Activated T-helper 9 cell treated with anti-CD3 and anti-CD28 coated beads, Interleukin-2, amount 50 U/mL, for 16 hours (primary cell): ENCODE results near the gene TMEM258.

Experiments used
- DNase-seq: peaks from one replicate; pipeline ENCODE4 v3.0.0-alpha.2; 2020; ENCODE audit warnings: low read depth

The TMEM258 gene

GRCh38 chr11:61757213-61757862 is 35.1 kb downstream of the TMEM258 start:
- DNase-seq: no peak

GRCh38 chr11:61756452-61757212 is 35.8 kb downstream of the TMEM258 start:
- DNase-seq: peak; percentile 21

- DNase-seq: no peak
Observed at GRCh38 chr11:61756147-61756451, 36.3 kb downstream of the TMEM258 start.

GRCh38 chr11:61754534-61755482 is 37.6 kb downstream of the TMEM258 start:
- no peak for DNase-seq

- no peak for DNase-seq
Observed at GRCh38 chr11:61753672-61754071, 38.7 kb downstream of the TMEM258 start.

GRCh38 chr11:61752925-61753521 is 39.4 kb downstream of the TMEM258 start:
- DNase-seq: no peak

GRCh38 chr11:61752117-61752924 is 40.1 kb downstream of the TMEM258 start, which contains the start of gene MYRF:
Gene MYRF (plus strand): TSS chr11:61752636. CDS start chr11:61752745, 109 bp downstream.
- DNase-seq: peak; percentile 49

- no peak for DNase-seq
Observed at GRCh38 chr11:61751384-61751783, 41.0 kb downstream of the TMEM258 start.

GRCh38 chr11:61750631-61751273 is 41.6 kb downstream of the TMEM258 start:
- DNase-seq: no peak

GRCh38 chr11:61749591-61750217 is 42.7 kb downstream of the TMEM258 start:
- DNase-seq: no peak

- no peak for DNase-seq
Observed at GRCh38 chr11:61747967-61748285, 44.5 kb downstream of the TMEM258 start.

- DNase-seq: peak; percentile 13
Observed at GRCh38 chr11:61747192-61747966, 45.0 kb downstream of the TMEM258 start.

- DNase-seq: no peak
Observed at GRCh38 chr11:61746442-61747191, 45.8 kb downstream of the TMEM258 start.

- no peak for DNase-seq
Observed at GRCh38 chr11:61745781-61746441, 46.5 kb downstream of the TMEM258 start.

GRCh38 chr11:61744609-61745156 is 47.7 kb downstream of the TMEM258 start:
- no peak for DNase-seq

- DNase-seq: no peak
Observed at GRCh38 chr11:61744181-61744580, 48.2 kb downstream of the TMEM258 start.

- DNase-seq: no peak
Observed at GRCh38 chr11:61743486-61744095, 48.8 kb downstream of the TMEM258 start.

GRCh38 chr11:61742391-61742790 is 50.0 kb downstream of the TMEM258 start:
- no peak for DNase-seq
